Thymus (tissue), 11 donors: ENCODE data around the gene ADAMTSL5. TPM values are rescaled to one million over a fixed set of nuclear protein-coding genes. Genes with fewer than 3 reads are reported as not detected.

Experiments
- DNase-seq, 9 donors: peaks; one replicate each; pipeline ENCODE4 v3.0.0-alpha.2; 2013; ENCODE audit warnings: low spot score in 9 of 9, low read depth in 6 of 9, missing footprints in 1 of 9
- H3K27ac ChIP-seq, 2 donors: one replicate each; pipeline ENCODE4 v1.5.1; 2013; ENCODE audit warnings: control low read depth in 1 of 2, low read depth in 1 of 2, low read length in 1 of 2, mild to moderate bottlenecking in 1 of 2, moderate library complexity in 1 of 2
- H3K27me3 ChIP-seq, 2 donors: one replicate each; pipeline ENCODE4 v1.5.1; 2013; ENCODE audit warnings: low read length in 1 of 2; ENCODE audit not compliant: control insufficient read depth in 2 of 2, insufficient read depth in 1 of 2
- H3K36me3 ChIP-seq, 2 donors: one replicate each; pipeline ENCODE4 v1.5.1; 2013; ENCODE audit warnings: low read length in 1 of 2, mild to moderate bottlenecking in 1 of 2, moderate library complexity in 1 of 2; ENCODE audit not compliant: control insufficient read depth in 2 of 2, insufficient read depth in 2 of 2
- H3K4me1 ChIP-seq, 2 donors: one replicate each; pipeline ENCODE4 v1.5.1; 2013; ENCODE audit warnings: low read length in 2 of 2; ENCODE audit not compliant: control insufficient read depth in 2 of 2, insufficient read depth in 2 of 2
- H3K4me3 ChIP-seq, 2 donors: one replicate each; pipeline ENCODE4 v1.5.1; 2013; ENCODE audit warnings: low read length in 2 of 2, control low read depth in 1 of 2, mild to moderate bottlenecking in 1 of 2
- H3K9me3 ChIP-seq, 2 donors: one replicate each; pipeline ENCODE4 v1.5.1; 2013; ENCODE audit warnings: low read length in 1 of 2, mild to moderate bottlenecking in 1 of 2; ENCODE audit not compliant: control insufficient read depth in 2 of 2, insufficient read depth in 1 of 2
- WGBS: extraction: QIAGEN DNeasy Blood & Tissue Kit; methylation state at CpG from one replicate; pipeline ENCODE4 v1.1.7; 2013; 5-methylcytosine and 5-hydroxymethylcytosine counted together
- polyA plus RNA-seq: library from polyadenylated mRNA; stranded (reverse); fragments of 200-250 nt; gene quantifications from one replicate; pipeline ENCODE4 v1.2.3, GENCODE V29; 2013
- total RNA-seq: library from RNA; stranded (reverse); fragments of 120-200 nt; gene quantifications from one replicate; pipeline ENCODE4 v1.2.4, GENCODE V29; 2013
- donor health status: healthy.

Gene ADAMTSL5
- total and polyA plus RNA-seq, 2 donors = 0.05 to 0.21 TPM

- no peaks in the 10 kb centered on the region for H3K9me3 ChIP-seq
- peaks cover 11 to 32% of the 10 kb centered on the region in 2 donors for H3K4me1 ChIP-seq
- 12% methylated on average over 37 of the region's 37 CpGs for WGBS
- H3K36me3 ChIP-seq = no peaks in the 10 kb centered on the region
- peaks cover 15 to 39% of the 10 kb centered on the region in 2 donors for H3K27me3 ChIP-seq
- H3K27ac ChIP-seq = peak overlapping the region; percentile 77 to 80
- peak overlapping the region; percentile 64 to 70 for H3K4me3 ChIP-seq
- DNase-seq = peak in 5 of 9 donors; percentile 41 to 83 (median 56)
Observed at GRCh38 chr19:1489463-1490310, 23.1 kb downstream of the ADAMTSL5 start.

GRCh38 chr19:1488282-1488601, 24.6 kb downstream of the ADAMTSL5 start:
- Histone ChIP-seq H3K36me3 (no peaks in the 10 kb centered on the region), H3K4me1 (peaks cover 11 to 32% of the 10 kb centered on the region in 2 donors)
- no peak for DNase-seq

GRCh38 chr19:1487576-1488281, 25.1 kb downstream of the ADAMTSL5 start:
- DNase-seq = no peak
- Histone ChIP-seq H3K4me1 (peaks cover 11 to 32% of the 10 kb centered on the region in 2 donors), H3K36me3 (no peaks in the 10 kb centered on the region), H3K9me3 (no peaks in the 10 kb centered on the region), H3K27me3 (peaks cover 12 to 21% of the 10 kb centered on the region in 2 donors), H3K4me3 (no peak overlapping the region), H3K27ac (no peak overlapping the region)
- WGBS = 85% methylated on average over 40 of the region's 40 CpGs

More at GRCh38 chr19:1488282-1488601, 24.6 kb downstream of the ADAMTSL5 start:
- Histone ChIP-seq H3K4me3 (no peak overlapping the region), H3K9me3 (no peaks in the 10 kb centered on the region), H3K27me3 (peaks cover 15 to 26% of the 10 kb centered on the region in 2 donors), H3K27ac (no peak overlapping the region)
- 72% methylated on average over 11 of the region's 11 CpGs for WGBS

- Histone ChIP-seq H3K9me3 (no peaks in the 10 kb centered on the region), H3K27me3 (peaks cover 11 to 13% of the 10 kb centered on the region in 2 donors), H3K27ac (no peak overlapping the region), H3K36me3 (no peaks in the 10 kb centered on the region), H3K4me3 (no peak overlapping the region), H3K4me1 (peaks cover 11 to 32% of the 10 kb centered on the region in 2 donors)
- 97% methylated on average over 56 of the region's 56 CpGs for WGBS
- DNase-seq = no peak
Observed at GRCh38 chr19:1486720-1487575, 25.9 kb downstream of the ADAMTSL5 start.

GRCh38 chr19:1483979-1484428, 28.8 kb downstream of the ADAMTSL5 start:
- Histone ChIP-seq H3K4me3 (no peak overlapping the region), H3K27me3 (no peaks in the 10 kb centered on the region), H3K36me3 (no peaks in the 10 kb centered on the region), H3K27ac (no peak overlapping the region), H3K9me3 (no peaks in the 10 kb centered on the region), H3K4me1 (peaks cover 0 to 17% of the 10 kb centered on the region in 2 donors)
- no peak for DNase-seq
- WGBS = 97% methylated on average over 23 of the region's 23 CpGs

- Histone ChIP-seq H3K36me3 (no peaks in the 10 kb centered on the region), H3K4me3 (no peak overlapping the region), H3K4me1 (peaks cover 3 to 15% of the 10 kb centered on the region in 2 donors), H3K27me3 (no peaks in the 10 kb centered on the region), H3K27ac (no peak overlapping the region), H3K9me3 (no peaks in the 10 kb centered on the region)
- DNase-seq = no peak
- 98% methylated on average over 77 of the region's 77 CpGs for WGBS
Observed at GRCh38 chr19:1483131-1483978, 29.5 kb downstream of the ADAMTSL5 start.

GRCh38 chr19:1482361-1483130, 30.3 kb downstream of the ADAMTSL5 start:
- H3K36me3 ChIP-seq = peaks cover 0 to under 1% of the 10 kb centered on the region in 2 donors
- H3K4me1 ChIP-seq = peaks cover 8 to 16% of the 10 kb centered on the region in 2 donors
- H3K27ac ChIP-seq = no peak overlapping the region
- DNase-seq = no peak
- H3K27me3 ChIP-seq = no peaks in the 10 kb centered on the region
- no peak overlapping the region for H3K4me3 ChIP-seq
- H3K9me3 ChIP-seq = no peaks in the 10 kb centered on the region
- WGBS = 93% methylated on average over 37 of the region's 37 CpGs
